Choroid plexus epithelial cell (primary cell): Measurements from ENCODE around the gene TUT4.

Experiments used
- DNase-seq: peaks from one replicate; pipeline ENCODE4 v3.0.0-alpha.2; 2010; ENCODE audit warnings: low read depth
- H3K4me3 ChIP-seq: 2 replicates; pipeline ENCODE4 v1.5.1; 2011; ENCODE audit warnings: low read depth, mild to moderate bottlenecking, control low read depth, low read length, moderate library complexity
- CTCF ChIP-seq: conservative IDR thresholded peaks from 2 replicates; pipeline ENCODE4 v1.5.1; 2011; ENCODE audit warnings: low read depth, mild to moderate bottlenecking, control low read depth, inconsistent platforms, low read length, moderate library complexity

The TUT4 gene

GRCh38 chr1:52423771-52424170 is 129.1 kb downstream of the TUT4 start:
- H3K4me3 ChIP-seq, result no peak overlapping the region
- no peak for TF ChIP-seq CTCF
- DNase-seq, result no peak

GRCh38 chr1:52423055-52423454 is 129.8 kb downstream of the TUT4 start:
- H3K4me3 ChIP-seq, result no peak overlapping the region
- no peak for TF ChIP-seq CTCF
- no peak for DNase-seq

DNA sequence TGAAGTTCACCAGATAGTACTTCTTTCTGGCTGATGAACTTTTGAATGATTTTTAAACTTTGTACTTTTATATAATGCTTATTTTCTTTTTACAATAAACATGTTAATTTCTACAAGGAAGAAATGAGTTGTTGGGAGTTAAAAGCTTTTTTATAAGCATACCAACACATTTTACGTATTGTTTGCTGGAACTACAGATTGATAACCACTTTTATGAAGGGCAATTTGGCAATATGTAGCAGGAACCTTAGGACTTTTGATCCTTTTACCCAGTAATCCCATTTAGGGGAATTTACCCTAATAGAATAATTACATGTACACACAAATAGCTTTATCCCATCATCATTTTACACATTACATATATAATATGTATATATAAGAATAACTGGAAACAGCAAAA is 132.2 kb downstream of the TUT4 start:
- no peak for DNase-seq
- no peak overlapping the region for H3K4me3 ChIP-seq
- no peak for TF ChIP-seq CTCF

DNA sequence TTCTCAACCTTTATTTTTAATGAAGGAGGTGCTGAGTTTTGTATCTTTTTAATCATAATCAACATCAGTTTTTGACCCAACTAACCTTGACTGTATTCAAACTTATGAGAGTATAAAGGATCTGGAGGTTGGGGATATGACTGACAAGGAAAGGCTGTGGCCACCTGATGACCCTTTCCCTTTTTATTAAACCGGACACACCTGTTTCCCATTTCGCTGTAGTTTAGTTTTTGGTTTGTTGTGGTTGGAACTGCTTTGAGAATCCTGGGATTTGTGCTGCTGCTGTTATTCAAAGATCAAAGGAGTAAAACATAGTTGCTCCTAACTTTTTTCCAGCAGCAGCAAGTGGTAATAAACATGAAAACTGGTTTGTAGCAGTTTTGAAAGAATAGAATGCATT is 136.1 kb downstream of the TUT4 start:
- H3K4me3 ChIP-seq, result no peak overlapping the region
- DNase-seq, result no peak
- no peak for TF ChIP-seq CTCF

GRCh38 chr1:52414942-52415341 is 137.9 kb downstream of the TUT4 start:
- DNase-seq, result no peak
- no peak for TF ChIP-seq CTCF
- no peak overlapping the region for H3K4me3 ChIP-seq

- TF ChIP-seq CTCF, result no peak
- DNase-seq, result no peak
- H3K4me3 ChIP-seq, result no peak overlapping the region
These were observed 139.4 kb downstream of the TUT4 start for GRCh38 chr1:52413410-52413989.

DNA sequence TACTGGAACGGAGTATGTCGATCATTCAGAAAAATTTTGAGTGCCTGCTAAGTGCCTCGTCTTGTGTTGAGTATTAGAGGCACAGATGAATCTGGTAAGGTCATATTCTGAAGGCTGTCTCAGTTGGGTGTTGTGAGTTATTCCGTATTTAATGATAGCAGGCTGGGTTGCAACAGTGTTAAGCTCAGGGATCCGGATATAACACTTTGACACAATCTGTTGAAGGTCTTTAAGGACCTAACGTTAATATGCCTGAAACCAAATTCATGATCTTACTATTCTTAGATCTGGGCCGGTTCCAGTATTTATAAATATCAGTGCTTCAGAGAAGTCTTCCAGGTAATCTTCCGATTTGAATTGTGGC is 147.9 kb downstream of the TUT4 start:
- H3K4me3 ChIP-seq, result peak overlapping the region; percentile 91
- TF ChIP-seq CTCF, result no peak
- DNase-seq, result no peak
